HG03442 (cell line): ENCODE results near the gene MATN4.

ENCODE experiments used
- ATAC-seq: cut with Tn5 transposase; IDR thresholded peaks from one replicate; pipeline ENCODE4 v1.9.1; 2021; ENCODE audit warnings: mild to moderate bottlenecking, moderate library complexity; ENCODE audit not compliant: unreplicated experiment

MATN4 gene

GRCh38 chr20:45341579-45341938 lies 33.5 kb upstream of the MATN4 start:
- ATAC-seq = no peak

DNA sequence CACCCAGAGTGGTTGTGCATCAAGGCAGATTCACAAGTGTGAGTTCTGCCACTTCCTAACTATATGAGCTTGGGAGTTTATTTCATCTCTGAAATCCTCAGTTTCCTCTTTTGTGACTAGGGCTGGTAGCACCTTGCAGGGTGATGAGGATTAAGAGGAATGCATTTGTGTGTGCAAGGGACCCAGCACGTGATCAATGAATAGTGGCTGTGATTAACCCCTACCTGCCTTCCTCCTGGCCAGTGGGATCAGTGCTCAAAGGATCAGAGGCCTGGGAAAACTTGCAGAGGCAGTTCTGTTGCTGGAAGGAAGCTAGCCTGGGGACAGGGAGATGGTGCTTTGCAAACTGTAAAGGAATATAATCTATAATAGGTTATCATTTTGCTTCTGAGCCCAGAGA lies 32.9 kb upstream of the MATN4 start:
- no peak for ATAC-seq

GRCh38 chr20:45340236-45340847 lies 32.2 kb upstream of the MATN4 start:
- no peak for ATAC-seq

DNA sequence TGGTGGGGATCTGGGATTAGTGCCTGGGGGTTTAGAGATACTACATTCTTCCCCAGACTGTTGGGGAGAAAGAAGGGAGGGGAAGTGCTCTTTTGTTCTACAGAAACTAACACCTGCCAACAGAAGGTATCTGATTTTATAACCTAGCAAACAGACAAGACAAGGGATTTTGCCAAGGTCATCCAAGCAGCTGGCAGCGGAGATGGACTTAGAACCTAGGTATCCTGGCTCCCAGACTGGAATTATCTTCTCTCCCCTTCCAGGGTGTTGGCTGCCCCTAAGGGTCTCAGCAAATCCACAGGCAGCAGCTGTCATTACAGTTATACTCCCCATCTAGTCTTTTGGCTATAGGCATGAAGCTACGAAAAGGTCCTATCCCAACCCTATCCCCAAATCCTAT lies 31.7 kb upstream of the MATN4 start:
- ATAC-seq = no peak

DNA sequence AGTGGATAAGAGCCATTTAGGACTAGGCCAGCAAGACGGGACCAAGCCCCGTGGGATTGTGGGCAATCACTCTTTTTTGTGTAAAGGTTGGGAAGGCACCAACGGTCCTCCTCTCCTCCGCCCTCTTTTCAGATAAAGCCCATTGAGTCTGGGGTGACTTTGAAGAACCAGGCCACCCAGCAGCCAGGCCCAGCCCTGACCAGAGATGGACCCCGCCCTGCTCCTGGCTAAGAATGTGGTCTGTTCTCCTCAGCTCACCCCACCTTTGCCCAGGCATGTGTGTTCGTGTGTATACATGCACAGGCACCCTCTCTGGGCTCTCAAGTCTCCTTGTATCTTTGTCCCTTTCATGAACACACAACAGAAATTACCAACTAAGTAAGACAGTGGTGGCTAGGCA lies 31.0 kb upstream of the MATN4 start:
- ATAC-seq = no peak

- no peak for ATAC-seq
These were observed 30.3 kb upstream of the MATN4 start for GRCh38 chr20:45338121-45339030.

GRCh38 chr20:45337367-45338120 lies 29.4 kb upstream of the MATN4 start:
- ATAC-seq = no peak

DNA sequence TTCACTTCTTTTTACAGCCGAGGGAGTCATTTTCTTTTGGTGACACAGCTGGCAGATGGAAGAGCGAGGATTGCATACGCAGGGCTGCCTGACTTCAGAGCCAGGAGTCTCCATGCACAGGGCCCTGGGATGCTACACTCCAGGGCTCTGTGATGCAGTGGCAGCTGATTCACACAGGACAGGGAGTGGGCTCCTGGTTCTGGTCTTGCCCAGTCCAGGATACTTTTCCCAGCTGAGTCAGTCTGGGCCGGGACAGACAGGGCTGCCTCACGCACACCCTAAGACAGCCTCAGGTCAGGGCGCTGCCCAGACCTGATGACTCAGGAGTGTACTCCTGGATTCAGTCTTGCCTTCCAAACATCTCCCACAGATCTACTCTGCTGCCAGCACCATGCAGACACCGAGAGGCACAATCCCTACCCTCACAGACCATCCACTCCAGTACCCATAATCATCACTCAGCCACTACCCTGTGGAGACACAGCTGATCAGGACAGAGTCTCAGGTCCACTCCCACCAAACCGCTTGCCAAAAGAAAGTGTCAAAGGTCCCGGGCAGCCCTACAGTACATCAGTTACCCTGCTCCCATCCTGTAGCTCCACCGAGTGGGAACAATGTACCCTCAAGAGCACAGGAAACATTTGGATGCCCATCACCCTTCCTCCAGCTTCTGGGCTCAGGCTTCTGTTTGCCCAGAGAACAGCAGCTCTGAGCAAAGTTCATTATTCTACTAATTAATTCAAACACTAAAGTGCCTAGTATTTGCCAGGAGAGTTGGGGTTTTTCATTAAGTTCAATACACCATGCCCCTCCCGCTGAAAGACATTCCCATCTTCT lies 28.6 kb upstream of the MATN4 start:
- no peak for ATAC-seq

DNA sequence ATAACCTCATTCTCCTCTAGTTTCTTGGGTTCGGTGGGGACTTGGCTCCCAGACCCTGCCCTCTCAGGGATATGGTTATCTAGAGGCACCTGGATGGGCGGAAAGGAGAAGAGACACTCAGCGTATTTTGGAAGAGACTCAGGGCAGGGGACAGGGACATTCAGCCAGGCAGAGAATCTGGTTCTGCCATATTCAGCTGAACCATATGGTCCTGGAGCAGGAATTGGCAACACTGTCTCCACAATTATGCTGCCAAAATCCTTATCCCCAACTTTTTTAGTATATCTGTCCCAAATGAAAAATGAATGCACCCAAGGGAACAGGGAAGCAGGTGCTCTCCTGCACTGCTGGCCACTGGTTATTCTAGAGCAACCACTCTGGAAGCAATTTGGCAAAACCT lies 22.4 kb upstream of the MATN4 start:
- no peak for ATAC-seq

GRCh38 chr20:45329497-45330319 lies 21.6 kb upstream of the MATN4 start:
- no peak for ATAC-seq

GRCh38 chr20:45328451-45328850 lies 20.4 kb upstream of the MATN4 start:
- no peak for ATAC-seq

- no peak for ATAC-seq
These were observed 17.3 kb upstream of the MATN4 start for GRCh38 chr20:45325371-45325770.

GRCh38 chr20:45323731-45324130 lies 15.6 kb upstream of the MATN4 start:
- no peak for ATAC-seq

- no peak for ATAC-seq
These were observed 14.9 kb upstream of the MATN4 start for GRCh38 chr20:45322952-45323383.

GRCh38 chr20:45320948-45321595 lies 13.0 kb upstream of the MATN4 start:
- ATAC-seq = no peak

DNA sequence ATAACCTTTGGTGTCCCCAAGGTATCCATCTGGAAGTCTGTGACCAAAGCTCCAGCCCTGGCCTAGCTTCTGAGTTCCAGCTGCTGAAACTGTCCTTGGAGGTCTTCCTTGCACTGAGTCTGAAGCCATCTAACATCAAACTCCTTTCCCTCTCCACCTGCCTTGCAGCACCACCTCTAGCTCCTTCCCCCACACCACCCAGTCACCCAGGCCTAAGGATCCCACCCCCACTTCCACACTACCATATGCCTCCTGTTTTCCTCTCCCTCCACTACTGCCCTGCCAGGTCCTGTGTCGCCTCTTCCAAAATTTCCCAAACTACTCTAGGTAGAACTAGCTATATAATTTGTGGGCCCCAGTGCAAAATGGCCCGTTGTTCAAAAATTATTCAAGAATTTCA lies 10.8 kb upstream of the MATN4 start:
- ATAC-seq = no peak

DNA sequence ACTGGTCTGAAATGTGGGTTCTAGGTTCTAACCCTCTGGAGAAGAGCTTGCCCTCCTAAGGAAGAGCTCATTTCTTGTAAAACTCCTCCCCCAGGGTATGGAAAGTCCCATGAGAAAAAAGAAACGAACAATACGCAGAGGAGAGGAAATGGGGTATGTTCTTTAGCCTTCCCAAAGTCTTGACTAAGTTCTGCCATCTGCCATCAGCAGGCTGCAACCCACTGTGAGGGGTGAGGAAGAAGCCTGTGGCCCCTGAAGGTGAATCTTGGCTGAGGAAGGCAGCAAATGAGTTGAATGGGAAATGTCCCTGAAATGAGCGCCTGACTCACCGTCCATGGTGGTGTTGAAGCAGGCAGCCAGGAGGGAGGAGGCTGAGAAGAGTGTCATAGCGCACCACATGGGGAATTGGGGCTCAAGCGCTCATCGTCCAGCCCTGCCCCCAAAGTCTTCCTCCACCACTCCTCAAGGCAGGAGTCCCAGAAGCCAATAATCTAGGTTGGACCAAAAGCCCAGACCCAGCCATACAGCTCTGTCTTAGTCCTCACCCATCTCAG lies 10.4 kb upstream of the MATN4 start:
- ATAC-seq = no peak

- no peak for ATAC-seq
These were observed 9.7 kb upstream of the MATN4 start for GRCh38 chr20:45317826-45318225.
